Suppressor macrophage treated with lipopolysaccharide for 4 hours (primary cell): ENCODE measurements around the gene BIRC7.
A peak's percentile ranks its signal among the peaks of the same experiment; 100 is the strongest.

Experiments used
- DNase-seq: peaks from one replicate; pipeline ENCODE4 v3.0.0-alpha.2; 2020

The BIRC7 gene

DNA sequence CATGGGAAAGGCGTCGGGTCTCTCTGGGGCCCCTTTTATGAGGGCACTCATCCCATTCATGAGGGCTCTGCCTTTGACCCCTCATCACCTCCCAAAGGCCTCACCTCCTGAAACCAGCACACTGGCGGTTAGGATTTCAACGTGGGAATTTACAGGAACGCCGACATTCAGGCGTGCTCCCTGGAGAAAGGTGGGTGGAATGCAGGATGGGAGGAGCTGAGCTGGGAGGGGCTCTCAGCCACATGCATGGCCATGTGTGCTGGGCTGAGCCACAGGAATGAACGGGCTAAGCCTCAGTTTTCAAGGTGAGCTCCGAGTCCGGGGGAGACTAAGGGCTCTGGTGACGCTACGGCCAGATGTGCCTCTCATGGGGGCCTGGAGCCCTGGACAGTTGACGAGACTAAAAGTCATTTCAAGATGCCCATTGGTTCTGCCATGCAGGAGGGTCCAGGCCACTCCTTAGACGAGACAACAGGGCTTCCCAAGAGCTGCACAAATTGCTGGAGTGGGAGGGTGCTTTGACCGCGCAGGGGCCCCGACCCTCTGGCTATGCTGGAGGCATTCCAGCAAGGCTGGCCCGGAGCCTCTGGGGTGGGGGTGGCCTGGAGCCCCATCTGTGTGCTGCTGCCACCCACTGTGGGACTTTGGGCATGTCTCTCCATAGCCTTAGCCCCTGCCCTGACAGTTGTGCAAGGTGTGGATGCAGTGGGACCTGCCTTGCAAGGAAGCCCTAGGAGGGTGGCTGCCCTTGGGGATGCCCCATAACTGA, 33.1 kb downstream of the BIRC7 start:
- DNase-seq: no peak

DNA sequence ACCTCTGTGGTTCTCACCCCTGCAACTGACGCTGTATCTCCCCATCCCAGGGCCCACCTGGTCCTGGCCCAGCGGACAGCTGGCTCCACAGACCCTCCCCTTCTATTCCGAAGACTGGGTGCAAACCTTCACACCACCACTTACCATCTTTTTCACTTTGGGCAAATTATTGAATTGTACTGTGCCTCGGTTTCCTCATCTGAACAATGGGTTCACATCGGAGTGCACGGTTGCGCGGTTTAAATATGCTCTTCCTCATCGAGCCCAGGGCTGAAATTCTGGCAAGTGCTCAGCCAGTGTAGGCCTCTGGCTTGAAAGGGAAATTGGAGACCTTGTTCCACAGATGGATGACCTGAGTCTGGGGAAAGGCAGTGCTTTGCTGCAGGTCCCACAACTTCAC, 34.0 kb downstream of the BIRC7 start:
- DNase-seq: no peak

DNA sequence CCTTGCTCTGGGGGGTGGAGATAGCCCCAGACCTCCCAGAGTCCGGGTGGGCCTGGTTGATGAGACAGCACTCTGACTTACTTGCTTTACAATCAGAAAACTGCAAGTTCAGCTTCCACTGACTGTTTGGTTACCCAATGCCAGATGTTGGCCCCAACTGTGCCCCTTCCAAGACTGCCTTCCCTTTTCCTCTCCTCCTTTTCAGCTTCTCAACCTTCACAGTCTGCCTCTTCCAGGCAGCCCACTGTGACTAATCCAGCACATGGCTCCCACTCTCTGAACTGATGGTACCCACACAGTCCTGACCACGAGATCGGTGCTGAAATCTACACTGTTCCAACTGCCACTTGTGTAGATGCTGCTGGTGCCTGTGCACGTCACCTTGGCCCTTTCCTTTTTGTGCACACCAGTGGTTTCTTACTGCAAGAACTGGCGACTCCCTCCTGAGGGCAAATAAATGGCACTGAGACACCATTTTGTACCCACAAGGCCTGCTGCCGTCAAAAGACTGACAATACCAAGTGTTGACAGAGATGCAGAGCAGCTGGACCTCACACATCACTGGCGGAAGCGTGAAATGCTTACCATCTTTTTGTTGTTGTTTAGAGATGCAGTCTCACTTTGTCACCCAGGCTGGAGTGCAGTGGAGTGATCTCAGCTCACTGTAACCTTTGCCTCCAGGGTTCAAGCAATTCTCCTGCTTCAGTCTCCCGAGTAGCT, 35.1 kb downstream of the BIRC7 start:
- DNase-seq: no peak

DNA sequence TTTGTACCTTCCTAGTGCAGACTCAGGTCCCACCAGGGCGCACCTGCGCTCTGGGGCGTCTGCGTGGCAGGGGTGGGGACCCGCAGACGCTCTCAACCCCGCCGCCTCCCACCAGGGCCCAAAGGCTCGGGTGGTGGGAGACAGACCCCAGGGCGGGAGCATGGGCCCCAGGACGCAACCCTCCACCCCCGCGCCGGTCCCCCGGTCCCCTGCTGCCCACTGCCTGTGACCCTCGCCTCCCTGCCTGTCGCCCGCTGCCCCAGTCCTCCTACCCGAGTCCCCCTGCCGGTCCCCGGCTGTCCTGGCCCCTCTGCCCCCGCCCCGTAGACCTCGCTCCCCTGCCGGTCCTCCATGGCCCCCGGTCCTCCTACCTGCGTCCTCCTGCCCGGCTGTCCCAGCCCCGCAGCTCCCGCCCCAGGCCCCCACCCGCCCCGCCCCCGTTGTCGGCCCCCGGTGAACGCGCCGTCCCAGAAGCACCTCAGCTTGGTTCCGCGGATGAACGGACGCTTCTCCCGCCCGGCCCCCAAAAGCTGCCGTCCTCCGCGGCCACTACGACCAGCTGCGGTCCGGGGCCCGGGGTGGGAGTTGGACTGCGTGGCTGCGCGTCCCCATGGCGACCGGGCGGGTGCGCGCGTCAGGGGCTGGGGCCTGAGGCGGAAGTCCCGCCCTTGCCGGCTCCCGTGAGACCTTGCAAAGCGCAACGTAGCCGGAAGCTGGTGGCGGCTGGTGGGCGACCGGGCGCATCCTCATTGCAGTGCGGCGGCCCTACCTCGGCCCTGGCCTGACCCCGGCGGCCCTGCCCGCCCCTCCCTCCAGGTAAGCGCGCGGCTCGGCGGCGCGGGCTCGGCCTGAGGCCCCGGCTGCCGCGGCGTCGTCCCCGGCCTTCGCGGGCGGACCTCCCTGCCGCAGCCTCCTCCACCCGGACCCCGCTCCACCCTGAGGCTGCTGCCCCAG, 36.7 kb downstream of the BIRC7 start, which contains the start of gene ARFGAP1:
ARFGAP1 (plus strand) TSS at position 709 of the 954 bp plus-strand sequence. CDS start 2,768 bp downstream, outside the sequence.
- peak; percentile 94 for DNase-seq

DNA sequence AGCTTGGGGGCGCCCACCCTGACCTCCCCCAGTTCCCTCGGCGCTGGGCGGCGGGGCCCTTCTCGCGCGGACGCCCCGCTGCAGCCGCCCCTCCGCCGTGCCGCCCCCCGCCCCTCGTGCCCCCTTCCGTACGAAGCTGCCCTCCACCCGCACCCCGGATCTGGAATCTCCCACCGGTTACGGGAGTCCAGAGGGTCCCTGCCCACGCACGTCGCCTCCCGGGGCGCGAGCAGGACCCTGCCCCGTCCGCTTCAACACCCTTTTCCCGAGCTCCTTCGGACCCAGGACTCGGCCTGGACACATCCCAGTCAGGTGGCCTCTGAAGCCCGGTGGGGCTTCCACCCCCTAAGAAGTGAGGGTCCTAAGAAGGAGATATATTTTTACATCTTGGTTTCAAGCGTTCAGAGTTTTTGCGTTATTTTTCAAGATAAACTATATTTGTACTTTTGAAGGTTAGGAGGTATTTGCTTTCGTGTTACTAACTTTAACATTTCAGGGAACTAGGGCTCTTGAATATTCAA, 37.4 kb downstream of the BIRC7 start:
- peak; percentile 4 for DNase-seq

DNA sequence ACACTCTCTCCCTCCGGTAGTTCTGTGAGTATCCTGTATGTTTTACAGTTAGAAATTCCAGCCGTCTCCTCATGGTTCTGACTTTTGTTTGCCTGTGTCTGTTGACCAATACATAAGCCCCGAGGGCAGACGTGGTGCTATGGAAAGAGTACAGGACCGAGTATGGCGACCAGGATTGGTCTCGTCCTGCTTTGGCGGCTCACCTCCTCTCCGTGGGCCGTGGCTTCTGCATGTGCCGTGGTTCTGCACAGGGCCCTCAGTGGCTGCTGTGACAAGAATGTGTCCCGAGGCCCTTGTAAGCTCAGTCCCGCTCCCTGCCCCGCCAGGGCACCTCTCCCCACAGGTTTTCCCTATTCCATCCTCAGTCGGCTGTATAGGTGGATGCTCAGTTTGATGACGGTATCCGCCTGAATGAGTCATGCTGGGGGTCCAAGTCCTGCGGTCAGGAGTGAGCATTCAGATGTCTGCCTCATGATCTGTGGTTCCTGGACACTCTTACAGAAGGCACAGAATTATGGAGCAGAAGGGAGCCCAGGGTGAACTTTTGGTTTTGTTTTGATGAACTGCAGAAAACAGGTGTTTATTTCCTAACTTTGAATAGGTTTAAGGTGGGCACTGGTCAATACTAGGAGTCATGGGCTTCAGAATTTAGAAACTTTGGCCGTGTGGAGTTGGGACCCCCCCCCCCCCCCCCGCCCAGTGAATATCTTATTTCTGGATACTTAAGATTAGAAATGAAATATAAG, 38.1 kb downstream of the BIRC7 start:
- DNase-seq: no peak

DNA sequence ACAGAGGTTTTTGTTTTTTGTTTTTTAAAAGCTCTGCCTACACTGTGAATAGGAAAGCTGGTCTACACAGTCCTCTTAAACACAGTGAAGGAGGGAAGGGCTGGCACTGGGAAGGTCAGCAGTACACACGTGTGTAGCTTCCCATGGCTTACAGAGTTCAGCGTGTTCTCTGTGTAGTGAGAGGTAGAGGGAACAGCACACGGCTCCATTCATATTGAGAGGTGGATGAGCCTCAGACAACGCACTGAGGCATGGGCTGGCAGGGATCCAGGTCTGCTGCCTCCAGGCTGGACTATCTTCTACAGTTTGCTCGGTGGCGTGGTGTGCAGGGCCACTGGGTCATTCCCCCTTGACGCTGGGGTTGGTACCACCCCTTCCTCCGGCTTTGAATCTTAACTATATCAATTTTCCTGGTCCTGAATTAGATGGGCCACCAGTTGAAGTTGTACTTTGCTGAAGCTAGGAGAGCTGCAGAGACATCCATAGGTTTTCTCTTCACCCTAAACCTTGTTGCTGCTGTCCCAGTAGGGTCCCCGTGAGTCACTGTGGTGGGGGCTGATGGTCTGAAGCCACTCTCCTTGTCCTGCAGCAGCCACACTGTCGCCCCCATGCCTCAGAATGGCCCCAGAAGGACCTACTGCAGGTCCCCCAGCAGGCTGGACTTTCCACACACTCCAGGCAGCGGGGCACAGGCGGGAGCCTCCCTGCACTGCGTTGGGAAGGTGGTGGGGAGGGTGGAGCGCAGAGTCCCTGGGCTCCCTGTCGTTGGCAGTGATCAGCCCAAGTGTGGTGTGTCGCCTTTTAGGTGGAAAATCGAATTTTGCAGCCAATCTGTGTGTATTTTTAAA, 38.9 kb downstream of the BIRC7 start:
- no peak for DNase-seq

DNA sequence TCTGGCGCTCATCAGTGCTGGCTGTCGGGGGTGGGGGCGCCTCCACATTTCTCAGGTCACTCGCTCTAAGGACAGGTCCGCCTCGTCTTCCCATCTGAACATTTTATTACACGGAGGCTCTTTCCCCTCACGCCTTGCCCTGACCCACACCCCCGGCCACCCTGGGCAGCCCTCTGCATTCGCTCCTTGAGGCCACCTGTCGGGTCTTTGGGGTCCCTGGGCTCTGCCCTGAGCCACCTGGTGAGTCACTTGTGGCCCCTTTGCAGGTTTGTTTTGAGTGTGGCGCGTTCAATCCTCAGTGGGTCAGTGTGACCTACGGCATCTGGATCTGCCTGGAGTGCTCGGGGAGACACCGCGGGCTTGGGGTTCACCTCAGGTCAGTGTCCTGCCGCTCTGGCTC, 40.1 kb downstream of the BIRC7 start:
- no peak for DNase-seq

DNA sequence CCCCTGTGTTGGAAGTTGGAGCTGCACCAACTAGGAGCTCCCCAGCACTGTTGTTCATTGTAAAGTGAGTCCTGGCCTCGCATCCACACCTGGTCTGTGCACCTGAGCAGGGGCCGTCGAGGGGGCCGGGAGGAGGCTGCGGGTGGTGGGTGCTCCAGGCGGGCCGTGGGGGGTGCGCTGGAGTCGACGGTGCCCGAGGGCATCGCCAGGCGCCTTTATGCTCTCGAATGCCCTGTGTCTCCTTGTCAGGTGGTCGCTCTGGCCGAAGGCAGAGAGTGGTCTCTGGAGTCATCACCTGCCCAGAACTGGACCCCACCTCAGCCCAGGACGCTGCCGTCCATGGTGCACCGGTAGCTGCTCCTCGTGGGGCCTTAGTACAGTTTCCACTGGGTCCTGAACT, 41.3 kb downstream of the BIRC7 start:
- DNase-seq: no peak

DNA sequence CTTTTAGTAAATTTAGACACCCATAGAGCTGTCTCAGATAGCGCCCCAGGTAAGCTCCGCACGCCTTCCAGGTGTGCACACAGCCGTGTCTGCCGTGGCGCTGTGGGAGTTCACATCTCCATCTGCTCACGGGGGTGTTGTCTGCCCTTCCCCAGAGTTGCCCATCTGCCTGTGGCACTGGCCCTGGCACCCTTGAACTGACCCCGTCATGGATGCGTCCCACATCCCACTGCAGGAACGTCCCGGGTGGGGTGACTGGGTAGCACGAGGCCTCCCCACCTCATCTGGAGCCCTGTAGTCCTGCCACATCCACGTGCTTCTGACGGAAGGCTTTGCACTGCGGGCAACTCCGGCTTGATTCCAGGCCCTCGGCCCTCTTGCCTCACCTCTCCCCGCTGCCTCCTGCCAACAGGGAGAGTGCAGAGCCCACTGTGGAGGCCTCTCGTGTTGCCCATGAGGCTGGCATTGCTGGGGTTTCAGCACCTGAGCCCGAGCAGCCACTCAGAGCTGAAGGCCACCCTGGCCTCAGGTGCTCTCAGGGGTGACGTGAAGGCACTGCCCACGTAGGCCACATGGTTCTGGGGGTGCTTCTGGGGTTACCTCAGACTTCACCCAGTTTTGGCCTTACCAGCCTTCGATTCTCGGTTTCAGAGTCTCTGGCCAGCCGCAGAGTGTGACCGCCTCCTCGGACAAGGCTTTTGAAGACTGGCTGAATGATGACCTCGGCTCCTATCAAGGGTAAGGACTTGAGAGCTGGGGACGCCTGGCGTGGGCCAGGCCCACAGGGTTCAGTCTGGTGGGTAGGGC, 42.0 kb downstream of the BIRC7 start:
- no peak for DNase-seq

DNA sequence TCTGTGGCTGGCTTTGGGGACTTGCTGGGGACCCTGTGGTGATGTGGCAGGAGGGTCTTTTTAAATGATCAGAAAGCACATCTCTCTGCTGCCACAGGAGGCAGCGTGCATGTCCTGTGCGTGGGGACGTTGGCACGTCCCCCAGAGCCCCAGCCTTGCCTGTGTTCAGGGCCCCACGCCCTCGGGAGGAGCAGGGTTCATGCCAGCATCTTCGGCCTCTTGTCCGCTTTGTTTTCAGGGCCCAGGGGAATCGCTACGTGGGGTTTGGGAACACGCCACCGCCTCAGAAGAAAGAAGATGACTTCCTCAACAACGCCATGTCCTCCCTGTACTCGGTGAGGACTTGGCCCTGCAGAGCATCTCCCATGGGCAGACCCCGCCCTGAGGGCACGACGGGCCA, 43.0 kb downstream of the BIRC7 start:
- no peak for DNase-seq

DNA sequence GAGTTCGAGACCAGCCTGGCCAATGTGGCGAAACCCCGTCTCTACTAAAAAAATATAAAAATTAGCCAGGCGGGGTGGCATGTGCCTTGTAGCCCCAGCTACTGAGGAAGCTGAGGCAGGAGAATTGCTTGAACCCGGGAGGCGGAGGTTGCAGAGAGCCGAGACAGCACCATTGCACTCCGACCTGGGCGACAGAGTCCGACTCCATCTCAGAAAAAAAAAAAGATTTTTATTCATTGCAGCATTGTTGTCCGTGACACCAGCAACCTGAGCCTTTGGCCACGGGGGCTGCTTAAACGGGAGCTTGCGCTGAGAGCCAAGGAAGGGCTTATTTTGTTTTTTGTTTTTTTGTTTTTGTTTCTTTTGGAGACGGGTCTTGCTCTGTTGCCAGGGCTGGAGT, 44.2 kb downstream of the BIRC7 start:
- DNase-seq: no peak

DNA sequence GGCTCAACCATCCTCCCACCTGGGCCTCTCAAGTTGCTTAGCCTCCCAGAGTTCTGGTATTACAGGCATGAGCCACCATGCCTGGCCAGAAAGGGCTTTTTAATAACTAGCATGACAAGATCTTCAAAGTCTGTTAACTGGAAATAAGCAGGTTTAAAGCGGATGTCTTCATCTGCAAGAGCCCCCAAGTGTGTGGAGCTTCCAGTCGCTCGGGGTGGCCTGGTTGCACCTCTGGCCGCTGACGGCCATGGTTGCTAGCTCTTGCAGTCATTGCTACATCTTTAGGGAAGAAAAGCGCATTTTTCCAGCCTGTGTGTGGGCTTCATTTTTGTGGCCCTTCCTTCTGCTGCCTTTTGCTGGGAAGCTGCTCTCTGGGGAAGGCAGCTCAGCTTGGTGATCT, 44.7 kb downstream of the BIRC7 start:
- DNase-seq: no peak

DNA sequence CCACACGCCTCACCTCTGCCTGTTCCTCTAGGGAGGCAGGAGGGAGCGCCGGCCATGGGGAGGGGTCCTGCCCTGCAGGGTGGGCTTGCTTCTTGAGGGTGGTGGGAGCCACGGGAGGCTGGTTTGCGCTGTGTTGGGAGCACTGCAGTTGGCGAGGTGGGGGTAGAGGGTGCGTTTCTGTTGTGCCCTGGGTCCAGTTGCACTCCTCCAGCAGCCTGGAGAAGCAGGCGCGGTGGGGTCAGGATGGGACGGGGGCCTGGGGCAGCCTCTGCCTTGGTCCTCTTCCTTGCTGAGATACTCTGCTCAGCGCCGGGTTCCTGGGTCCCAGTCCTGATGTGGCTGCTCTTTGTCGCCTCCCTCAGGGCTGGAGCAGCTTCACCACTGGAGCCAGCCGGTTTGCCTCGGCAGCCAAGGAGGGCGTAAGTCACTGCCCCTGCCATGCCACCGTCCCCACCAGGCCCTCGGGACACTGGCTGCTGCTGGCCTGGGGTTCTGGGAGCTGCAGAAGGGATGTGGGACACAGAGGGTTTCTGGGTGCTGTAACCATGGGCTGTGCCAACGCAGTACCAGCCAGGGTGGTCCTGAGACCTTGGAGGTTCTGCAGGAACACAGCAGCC, 45.3 kb downstream of the BIRC7 start:
- no peak for DNase-seq

DNA sequence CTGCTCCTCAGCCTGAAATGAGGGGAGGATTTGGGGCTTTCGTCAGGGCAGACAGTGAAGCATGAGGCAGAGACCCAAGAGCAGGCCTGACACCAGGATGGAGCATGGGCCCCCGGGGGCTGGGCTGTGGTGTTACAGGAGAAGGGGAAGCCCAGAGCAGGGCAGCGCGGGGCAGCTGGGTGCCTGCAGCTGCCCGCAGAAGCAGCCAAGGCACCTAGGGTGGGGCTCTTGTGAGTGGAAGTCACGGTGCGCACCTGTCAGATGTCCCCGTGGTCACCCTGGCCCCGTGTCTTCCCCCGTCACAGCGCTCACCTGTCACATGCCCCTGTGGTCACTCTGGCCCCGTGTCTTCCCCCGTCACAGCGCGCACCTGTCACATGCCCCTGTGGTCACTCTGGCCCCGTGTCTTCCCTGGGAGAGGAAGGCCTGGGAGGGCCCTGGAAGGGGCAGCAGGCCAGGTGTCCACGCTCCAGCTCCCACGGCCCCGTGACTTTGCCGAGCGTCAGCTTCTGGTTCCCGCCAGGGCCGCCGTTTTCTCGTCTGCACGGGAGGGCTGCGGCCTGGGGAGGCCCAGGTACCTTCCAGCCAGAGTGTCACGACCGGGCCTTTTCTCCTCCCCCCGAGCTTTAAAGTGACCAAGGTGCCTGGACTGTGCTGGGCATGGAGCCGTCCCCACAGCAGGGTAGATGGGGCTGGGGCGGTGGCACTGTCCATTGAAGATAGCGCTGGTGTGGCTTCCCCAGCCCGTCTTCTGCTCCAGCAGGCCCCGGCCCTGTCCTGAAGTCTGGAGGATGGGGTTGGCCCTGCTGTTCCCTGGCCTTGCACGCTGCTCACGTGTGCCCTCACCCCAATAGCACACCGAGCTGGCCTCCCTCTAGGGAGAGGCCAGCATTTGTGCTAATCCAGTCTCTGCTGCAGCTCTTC, 46.3 kb downstream of the BIRC7 start:
- no peak for DNase-seq

DNA sequence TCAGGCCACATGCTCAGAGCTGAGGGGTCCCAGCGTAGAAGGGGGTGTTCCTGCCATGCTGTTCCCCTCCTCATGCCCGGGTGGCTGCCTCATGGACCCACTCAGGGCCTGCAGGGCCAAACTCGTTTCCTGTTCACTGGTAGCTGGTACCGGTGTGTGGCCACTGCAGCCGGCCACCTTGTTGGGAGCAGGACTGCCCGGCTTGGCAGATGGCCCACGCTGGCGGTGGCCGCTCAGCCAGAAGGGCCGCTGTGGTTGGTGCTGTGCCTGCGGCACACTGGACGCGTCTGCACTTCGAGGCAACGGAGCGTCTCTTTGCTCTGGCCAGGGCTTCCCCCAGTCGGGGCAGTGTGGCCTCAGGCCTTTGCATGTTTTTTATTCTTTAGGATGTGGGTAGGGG, 47.2 kb downstream of the BIRC7 start:
- DNase-seq: no peak

DNA sequence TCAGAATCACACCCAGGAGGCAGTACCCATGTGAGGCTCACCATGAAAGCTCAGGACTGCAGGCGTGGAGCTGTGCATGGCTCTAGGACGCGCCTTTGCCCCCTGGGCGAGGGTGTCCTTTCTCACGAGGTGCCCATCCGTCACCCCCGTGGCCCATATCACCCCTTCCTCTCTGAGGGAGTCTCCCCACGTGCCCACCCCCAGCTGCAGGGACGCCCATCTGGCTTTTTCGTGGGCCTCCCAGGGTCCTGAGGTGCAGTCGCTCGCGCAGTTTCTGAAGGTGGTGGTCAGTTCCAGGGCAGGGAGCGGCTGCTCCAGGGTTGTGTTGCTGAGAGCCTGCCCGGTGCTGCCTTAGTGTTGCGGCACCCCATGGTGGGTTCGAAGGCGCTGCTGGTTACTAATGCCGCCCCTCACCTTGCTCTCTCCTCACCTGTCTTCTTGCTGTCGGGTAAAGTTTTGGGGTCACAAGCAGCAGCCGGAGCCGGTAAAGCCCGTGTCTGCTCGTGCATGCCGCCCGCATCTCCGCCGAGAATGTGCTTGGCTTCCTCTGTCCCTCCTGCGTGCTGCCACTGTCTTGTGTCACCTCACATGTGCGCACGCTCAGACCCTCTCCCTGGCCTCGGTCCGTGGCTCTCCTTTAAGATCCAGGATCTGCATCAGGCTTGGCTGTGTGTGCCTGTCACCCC, 47.8 kb downstream of the BIRC7 start:
- DNase-seq: no peak

DNA sequence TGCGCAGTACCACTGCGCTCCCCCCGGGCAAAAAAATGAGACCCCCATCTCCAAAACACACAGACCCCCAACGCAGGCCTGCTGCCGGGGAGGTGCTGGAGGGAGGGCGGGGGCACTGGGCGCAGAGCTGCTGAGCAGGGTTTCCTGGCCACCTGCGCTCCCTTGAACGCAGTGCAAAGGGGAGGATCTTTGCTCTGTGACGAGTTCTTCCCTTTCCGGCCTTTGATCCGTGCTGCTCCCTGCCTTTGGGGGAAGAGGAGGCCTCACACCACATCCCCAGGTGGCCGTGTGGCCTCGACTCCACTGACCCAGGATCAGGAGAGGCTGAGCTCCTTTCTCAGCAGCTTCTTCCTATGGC, 48.4 kb downstream of the BIRC7 start:
- DNase-seq: no peak
